Hematopoietic multipotent progenitor cell treated with erythropoietin and hydrocortisone succinate and interleukin-3 and kit ligand, for 17 days (in vitro differentiated cells): ENCODE measurements around the gene PRG3.
A peak's percentile ranks its signal among the peaks of the same experiment; 100 is the strongest.
"Not testable (repeated sequence)": the region's sequence is repeated elsewhere in the genome, so short reads cannot be mapped to it uniquely, and the experiment has no call there.

Experiments used
- DNase-seq: peaks from one replicate; pipeline ENCODE4 v3.0.0-alpha.2; 2015; ENCODE audit warnings: low spot score

Gene PRG3

GRCh38 chr11:57408771-57409170 is 27.8 kb upstream of the PRG3 start:
- no peak for DNase-seq

GRCh38 chr11:57407941-57408475 is 27.1 kb upstream of the PRG3 start:
- no peak for DNase-seq

GRCh38 chr11:57407010-57407920 is 26.3 kb upstream of the PRG3 start:
- no peak for DNase-seq

- no peak for DNase-seq
Observed at GRCh38 chr11:57406337-57406904, 25.5 kb upstream of the PRG3 start.

- no peak for DNase-seq
Observed at GRCh38 chr11:57405271-57405860, 24.4 kb upstream of the PRG3 start.

GRCh38 chr11:57403802-57404147 is 22.8 kb upstream of the PRG3 start:
- DNase-seq, result no peak

- DNase-seq, result not testable (repeated sequence)
Observed at GRCh38 chr11:57403003-57403801, 22.3 kb upstream of the PRG3 start.

GRCh38 chr11:57402188-57403002 is 21.4 kb upstream of the PRG3 start:
- DNase-seq, result peak; percentile 43

GRCh38 chr11:57399972-57400578 is 19.1 kb upstream of the PRG3 start:
- DNase-seq, result no peak

- DNase-seq, result no peak
Observed at GRCh38 chr11:57399221-57399620, 18.3 kb upstream of the PRG3 start.

- DNase-seq, result no peak
Observed at GRCh38 chr11:57397394-57397990, 16.5 kb upstream of the PRG3 start.

GRCh38 chr11:57396744-57397143 is 15.8 kb upstream of the PRG3 start:
- DNase-seq, result no peak

GRCh38 chr11:57395905-57396623 is 15.1 kb upstream of the PRG3 start:
- peak; percentile 65 for DNase-seq

GRCh38 chr11:57394203-57394965 is 13.4 kb upstream of the PRG3 start:
- no peak for DNase-seq

- DNase-seq, result no peak
Observed at GRCh38 chr11:57392763-57393105, 11.8 kb upstream of the PRG3 start.

GRCh38 chr11:57392066-57392762 is 11.3 kb upstream of the PRG3 start:
- DNase-seq, result peak; percentile 41

GRCh38 chr11:57391539-57391938 is 10.6 kb upstream of the PRG3 start:
- no peak for DNase-seq

- DNase-seq, result no peak
Observed at GRCh38 chr11:57391111-57391510, 10.2 kb upstream of the PRG3 start.
